MM.1S (cell line): ENCODE data around the gene MMP15.

Source experiments
- DNase-seq: peaks from one replicate; pipeline ENCODE4 v3.0.0-alpha.2; 2015
- H2AFZ ChIP-seq: fragments of 300-600 bp; sonication (generic); 2 replicates; pipeline ENCODE4 v1.6.0; 2016; ENCODE audit warnings: antibody characterized with exemption, low read length
- H3F3A ChIP-seq: fragments of 300-600 bp; sonication (generic); 2 replicates; pipeline ENCODE4 v1.6.1; 2016; ENCODE audit warnings: mild to moderate bottlenecking, antibody characterized with exemption, low read length, moderate library complexity, mixed read lengths; ENCODE audit not compliant: insufficient read depth
- H3K27ac ChIP-seq: fragments of 300-600 bp; sonication (generic); 2 replicates; pipeline ENCODE4 v1.5.1; 2016; ENCODE audit warnings: mild to moderate bottlenecking, low read length
- H3K27me3 ChIP-seq: fragments of 300-600 bp; sonication (generic); replicated peaks from 2 replicates; pipeline ENCODE4 v1.6.0; 2016; ENCODE audit warnings: low read length; ENCODE audit not compliant: insufficient read depth
- H3K36me3 ChIP-seq: fragments of 300-600 bp; sonication (generic); replicated peaks from 2 replicates; pipeline ENCODE4 v1.6.1; 2016; ENCODE audit warnings: mild to moderate bottlenecking, low read length, mixed read lengths; ENCODE audit not compliant: insufficient read depth
- H3K4me1 ChIP-seq: fragments of 300-600 bp; sonication (generic); 2 replicates; pipeline ENCODE4 v1.6.1; 2016; ENCODE audit warnings: low read length, mixed read lengths
- H3K4me2 ChIP-seq: fragments of 300-600 bp; sonication (generic); 2 replicates; pipeline ENCODE4 v1.6.0; 2016; ENCODE audit warnings: low read depth, low read length
- H3K4me3 ChIP-seq: fragments of 300-600 bp; sonication (generic); 2 replicates; pipeline ENCODE4 v1.5.1; 2016; ENCODE audit warnings: low read length, mixed read lengths
- H3K79me2 ChIP-seq: fragments of 300-600 bp; sonication (generic); 2 replicates; pipeline ENCODE4 v1.6.1; 2016; ENCODE audit warnings: mixed run types, low read length, mixed read lengths
- H3K9ac ChIP-seq: fragments of 300-600 bp; sonication (generic); 2 replicates; pipeline ENCODE4 v1.6.1; 2016; ENCODE audit warnings: low read length, mixed read lengths
- H3K9me2 ChIP-seq: fragments of 300-600 bp; sonication (generic); replicated peaks from 2 replicates; pipeline ENCODE4 v1.6.1; 2016; ENCODE audit warnings: mild to moderate bottlenecking, low read length, mixed read lengths; ENCODE audit not compliant: insufficient read depth
- H3K9me3 ChIP-seq: fragments of 300-600 bp; sonication (generic); replicated peaks from 2 replicates; pipeline ENCODE4 v1.6.1; 2016; ENCODE audit warnings: mild to moderate bottlenecking, low read length, mixed read lengths; ENCODE audit not compliant: insufficient read depth
- H4K20me1 ChIP-seq: fragments of 300-600 bp; sonication (generic); 2 replicates; pipeline ENCODE4 v1.6.1; 2016; ENCODE audit warnings: mild to moderate bottlenecking, low read length, moderate library complexity, mixed read lengths; ENCODE audit not compliant: insufficient read depth
- CTCF ChIP-seq: fragments of 300-600 bp; sonication (generic); IDR thresholded peaks from 2 replicates; pipeline ENCODE4 v1.5.1; 2016; ENCODE audit warnings: antibody characterized with exemption, low read length, mixed read lengths
- EZH2 ChIP-seq: fragments of 300-600 bp; sonication (generic); optimal IDR thresholded peaks from 2 replicates; pipeline ENCODE3; 2017; ENCODE audit warnings: low read depth, mild to moderate bottlenecking, antibody characterized with exemption, low read length, mixed read lengths
- EZH2phosphoT487 ChIP-seq: fragments of 300-600 bp; sonication (generic); IDR thresholded peaks from 2 replicates; pipeline ENCODE4 v1.6.1; 2018; ENCODE audit warnings: antibody characterized with exemption, low read length

The MMP15 gene

GRCh38 chr16:58016840-58017446 lies 8.6 kb upstream of the MMP15 start:
- TF ChIP-seq EZH2 (no peak), CTCF (no peak), EZH2phosphoT487 (no peak)
- Histone ChIP-seq H3K9me2 (no peaks in the 10 kb centered on the region), H3K79me2 (no peaks in the 10 kb centered on the region), H3K4me1 (no peaks in the 10 kb centered on the region), H3K4me3 (no peak overlapping the region), H3F3A (no peaks in the 10 kb centered on the region), H3K4me2 (no peak overlapping the region), H4K20me1 (no peaks in the 10 kb centered on the region), H3K36me3 (no peaks in the 10 kb centered on the region), H3K9ac (no peak overlapping the region), H2AFZ (no peak overlapping the region), H3K9me3 (no peaks in the 10 kb centered on the region), H3K27ac (no peak overlapping the region), H3K27me3 (no peaks in the 10 kb centered on the region)
- no peak for DNase-seq

DNA sequence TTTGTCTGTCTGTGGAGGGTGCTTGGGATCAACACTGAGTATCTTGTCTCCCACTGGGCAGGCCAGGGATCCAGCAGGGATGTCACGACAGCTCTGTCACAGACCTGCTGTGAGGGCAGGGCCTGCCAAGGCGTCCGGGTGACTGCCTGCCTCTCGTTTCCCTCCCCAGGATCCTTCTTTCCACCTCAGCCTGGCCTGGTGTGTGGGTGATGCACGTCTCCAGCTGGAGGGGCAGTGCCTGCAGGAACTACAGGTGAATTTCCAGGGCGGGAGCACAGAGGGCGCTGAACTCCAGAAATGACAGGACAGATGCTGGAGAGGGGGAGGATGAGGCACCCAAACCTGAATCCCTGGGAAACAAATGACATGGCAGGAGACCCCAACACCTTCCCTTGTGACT lies 6.8 kb upstream of the MMP15 start:
- Histone ChIP-seq H3K4me1 (no peaks in the 10 kb centered on the region), H3K4me3 (no peak overlapping the region), H2AFZ (no peak overlapping the region), H3K79me2 (no peaks in the 10 kb centered on the region), H3K4me2 (no peak overlapping the region), H3K27me3 (no peaks in the 10 kb centered on the region), H3K9ac (no peak overlapping the region), H3K36me3 (no peaks in the 10 kb centered on the region), H3F3A (no peaks in the 10 kb centered on the region), H3K27ac (no peak overlapping the region), H4K20me1 (no peaks in the 10 kb centered on the region), H3K9me3 (no peaks in the 10 kb centered on the region), H3K9me2 (no peaks in the 10 kb centered on the region)
- TF ChIP-seq CTCF = no peak
- TF ChIP-seq EZH2phosphoT487 = no peak
- TF ChIP-seq EZH2 = no peak
- no peak for DNase-seq

DNA sequence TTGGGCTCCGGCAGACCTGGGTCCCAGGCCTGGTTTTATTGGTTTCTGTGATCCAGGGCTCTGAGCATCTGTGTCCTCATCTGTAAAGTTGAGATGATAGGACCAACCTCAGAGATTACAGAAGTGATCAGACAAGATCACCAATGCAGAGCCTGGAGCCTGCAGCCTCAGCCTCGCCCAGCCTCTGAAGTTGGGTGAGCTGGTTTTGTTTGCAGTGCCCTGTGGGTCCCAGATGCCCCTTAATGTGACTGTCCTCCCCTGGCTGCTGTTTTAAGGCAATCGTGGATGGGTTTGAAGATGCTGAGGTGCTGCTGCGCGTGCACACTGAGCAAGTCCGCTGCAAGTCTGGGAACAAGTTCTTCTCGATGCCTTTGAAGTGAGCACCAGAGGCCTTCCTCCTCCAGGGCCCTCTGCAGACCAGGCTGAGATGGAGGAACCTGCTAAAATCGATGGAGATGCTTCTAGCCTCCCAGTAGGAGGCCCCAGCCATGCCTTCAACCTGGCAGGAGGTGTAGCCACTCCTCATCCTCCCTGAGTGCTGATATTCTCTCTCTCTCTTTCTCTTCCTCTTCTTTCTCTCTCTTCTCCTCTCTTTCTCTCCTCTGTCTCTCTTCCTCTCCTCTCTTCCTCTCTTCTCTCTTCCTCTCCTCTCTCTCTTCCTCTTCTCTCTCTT lies 5.6 kb upstream of the MMP15 start:
- Histone ChIP-seq H3K4me2 (no peak overlapping the region), H3K36me3 (no peaks in the 10 kb centered on the region), H3K4me3 (no peak overlapping the region), H3F3A (no peaks in the 10 kb centered on the region), H3K27ac (no peak overlapping the region), H2AFZ (no peak overlapping the region), H3K9ac (no peak overlapping the region), H3K79me2 (no peaks in the 10 kb centered on the region), H3K9me2 (no peaks in the 10 kb centered on the region), H4K20me1 (no peaks in the 10 kb centered on the region), H3K9me3 (no peaks in the 10 kb centered on the region), H3K4me1 (no peaks in the 10 kb centered on the region), H3K27me3 (0 out of 2 replicates have a peak, but pooled peaks cover 5% of the 10 kb centered on the region)
- no peak for TF ChIP-seq EZH2
- no peak for TF ChIP-seq EZH2phosphoT487
- TF ChIP-seq CTCF = no peak
- no peak for DNase-seq
